DMS 273 (cell line): ENCODE results near the gene TTLL3.
A peak's percentile ranks its signal among the peaks of the same experiment; 100 is the strongest.

ENCODE experiments used
- DNase-seq: peaks from one replicate; lab custom pipeline; 2025; ENCODE audit not compliant: unreplicated experiment; lab: John Stamatoyannopoulos, UW

Gene TTLL3

GRCh38 chr3:9806688-9807589, 3.1 kb upstream of the TTLL3 start:
- DNase-seq: peak; percentile 86

DNA sequence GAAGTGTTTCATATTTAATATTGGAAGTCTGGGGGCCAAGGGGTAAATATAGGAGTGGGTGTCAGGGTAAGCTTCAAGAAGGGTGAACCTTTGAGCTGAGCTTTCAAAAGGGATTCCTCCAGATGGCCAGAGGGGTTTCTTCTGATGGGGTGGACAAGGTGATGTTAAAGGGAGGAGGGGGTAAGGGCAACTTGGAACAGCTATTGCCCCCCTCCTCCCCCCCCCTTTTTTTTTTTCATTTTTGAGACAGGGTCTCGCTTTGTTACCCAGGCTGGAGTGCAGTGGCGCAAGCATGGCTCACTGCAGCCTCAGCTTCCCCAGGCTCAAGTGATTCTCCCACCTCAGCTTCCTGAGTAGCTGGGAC, 2.1 kb upstream of the TTLL3 start:
- DNase-seq: no peak

- DNase-seq: peak; percentile 74
Measured at GRCh38 chr3:9808345-9809037, 1.6 kb upstream of the TTLL3 start.

- DNase-seq: peak; percentile 69
Measured at GRCh38 chr3:9809239-9809614, 835 bp upstream of the TTLL3 start.

- DNase-seq: no peak
Measured at GRCh38 chr3:9810433-9810770, 340 bp downstream of the TTLL3 start.

- no peak for DNase-seq
Measured at GRCh38 chr3:9810846-9811245, 784 bp downstream of the TTLL3 start.

- no peak for DNase-seq
Measured at GRCh38 chr3:9812870-9813483, 2.9 kb downstream of the TTLL3 start.

DNA sequence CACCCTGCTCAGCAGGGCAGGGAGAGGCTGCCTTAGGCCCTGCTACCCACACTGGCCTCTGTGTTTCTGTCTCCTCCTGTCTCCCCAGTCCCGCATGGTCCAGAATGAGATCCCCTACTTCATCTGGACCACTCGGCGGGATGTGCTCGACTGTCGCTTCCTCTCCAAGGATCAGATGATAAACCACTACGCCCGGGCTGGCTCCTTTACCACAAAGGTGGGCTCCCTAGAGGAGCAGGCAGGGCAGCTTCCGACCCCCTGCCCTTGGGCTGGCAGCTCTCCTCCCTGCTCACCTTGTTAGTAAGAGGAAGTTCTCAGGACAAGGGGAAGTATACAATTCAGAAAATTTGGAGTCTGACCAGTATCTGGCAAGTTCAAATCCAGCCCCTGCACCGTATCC, 5.9 kb downstream of the TTLL3 start:
- DNase-seq: no peak

- DNase-seq: no peak
Measured at GRCh38 chr3:9817436-9817835, 7.4 kb downstream of the TTLL3 start.

DNA sequence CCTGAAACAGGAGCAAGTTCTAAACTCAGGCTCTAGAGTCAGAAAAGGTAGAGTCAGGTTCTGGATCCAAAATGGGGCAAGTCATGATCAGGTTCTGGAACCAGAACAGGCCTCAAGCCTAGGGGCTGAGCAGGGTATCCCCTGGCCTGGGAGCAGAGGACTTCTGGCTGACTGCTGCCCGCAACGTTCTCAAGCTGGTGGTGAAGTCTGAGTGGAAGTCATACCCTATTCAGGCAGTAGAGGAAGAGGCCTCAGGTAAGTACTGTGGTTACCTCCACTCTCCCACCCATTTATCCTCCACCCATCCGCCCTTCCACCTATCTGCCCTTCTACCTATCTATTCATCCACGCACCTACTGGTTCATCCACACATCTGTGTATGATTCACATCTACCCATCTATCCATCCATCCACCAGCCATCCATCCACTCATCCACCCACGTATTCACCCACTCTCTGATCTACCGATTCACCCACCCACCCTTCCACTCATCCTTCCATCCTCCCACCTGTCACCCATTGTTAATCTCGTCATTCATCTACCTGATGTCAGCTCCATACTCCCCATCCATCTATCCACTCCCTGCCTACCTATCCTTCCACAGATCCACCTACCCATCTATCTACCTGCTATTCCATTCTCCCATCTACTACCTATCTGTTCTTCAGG, 8.7 kb downstream of the TTLL3 start:
- no peak for DNase-seq

- no peak for DNase-seq
Measured at GRCh38 chr3:9820543-9820942, 10.5 kb downstream of the TTLL3 start.

DNA sequence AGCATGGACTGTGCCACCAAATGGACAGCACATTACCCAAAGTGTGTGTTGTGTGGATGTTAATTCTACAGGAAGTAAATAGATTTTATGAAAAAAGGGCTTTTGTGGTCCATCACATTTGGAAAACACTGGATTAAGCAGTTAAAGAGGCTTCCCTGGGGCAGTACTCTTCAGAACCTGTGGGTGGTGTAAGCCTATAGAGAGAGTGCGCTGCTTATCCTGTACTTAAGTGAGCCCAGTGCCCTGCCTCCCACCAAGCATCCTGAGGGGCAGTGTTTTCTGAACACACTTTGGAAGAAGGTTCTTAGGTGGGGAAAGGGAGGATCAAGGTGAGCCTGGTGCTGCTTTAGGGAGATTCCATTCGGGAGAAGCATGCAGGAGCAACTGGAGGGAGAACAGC, 10.9 kb downstream of the TTLL3 start:
- peak; percentile 50 for DNase-seq

DNA sequence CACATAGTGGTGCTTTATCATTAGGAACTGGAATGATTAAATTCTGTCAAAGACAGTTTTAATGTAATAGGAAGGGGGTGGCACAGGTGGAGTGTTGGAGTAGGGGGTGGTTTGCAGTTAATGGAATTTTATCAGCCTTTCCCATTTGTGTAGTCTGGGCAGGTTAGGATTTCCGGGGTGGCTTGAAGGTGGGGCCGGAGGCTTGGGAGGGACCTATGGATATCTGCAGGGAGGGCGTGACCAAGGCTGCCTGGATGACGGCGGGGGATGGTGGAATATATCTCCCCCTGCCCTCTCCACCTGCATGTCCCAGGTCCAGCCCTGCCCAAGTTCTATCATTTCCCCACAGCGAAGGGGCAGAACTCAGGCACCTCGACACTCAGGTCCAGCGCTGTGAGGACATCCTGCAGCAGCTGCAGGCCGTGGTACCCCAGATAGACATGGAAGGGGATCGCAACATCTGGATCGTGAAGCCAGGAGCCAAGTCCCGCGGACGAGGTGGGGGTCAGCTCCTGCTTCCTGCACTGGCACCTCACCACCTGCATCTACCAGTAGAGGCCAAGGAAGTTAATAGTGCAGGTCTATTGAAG, 15.5 kb downstream of the TTLL3 start:
- no peak for DNase-seq

- DNase-seq: peak; percentile 60
Measured at GRCh38 chr3:9826815-9827573, 16.9 kb downstream of the TTLL3 start.

GRCh38 chr3:9828801-9829755, 19.0 kb downstream of the TTLL3 start:
- DNase-seq: no peak

- no peak for DNase-seq
Measured at GRCh38 chr3:9831253-9831652, 21.2 kb downstream of the TTLL3 start.

DNA sequence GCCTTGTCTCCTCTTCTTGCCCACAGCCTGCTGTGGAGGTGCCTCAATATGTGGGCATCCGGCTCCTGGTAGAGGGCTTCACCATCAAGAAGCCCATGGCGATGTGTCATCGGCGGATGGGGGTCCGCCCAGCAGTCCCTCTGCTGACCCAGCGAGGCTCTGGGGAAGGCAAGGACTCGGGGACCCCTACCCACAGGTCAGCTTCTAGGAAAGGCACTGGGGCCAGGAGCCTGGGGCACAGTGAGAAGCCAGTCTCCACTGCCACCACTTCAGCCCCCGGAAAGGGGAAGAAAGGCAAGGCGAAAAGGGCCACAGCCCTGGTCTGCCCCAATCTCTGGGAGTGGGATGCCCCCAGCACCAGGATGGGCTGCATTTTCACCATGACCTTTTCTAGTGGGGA, 23.0 kb downstream of the TTLL3 start:
- no peak for DNase-seq

DNA sequence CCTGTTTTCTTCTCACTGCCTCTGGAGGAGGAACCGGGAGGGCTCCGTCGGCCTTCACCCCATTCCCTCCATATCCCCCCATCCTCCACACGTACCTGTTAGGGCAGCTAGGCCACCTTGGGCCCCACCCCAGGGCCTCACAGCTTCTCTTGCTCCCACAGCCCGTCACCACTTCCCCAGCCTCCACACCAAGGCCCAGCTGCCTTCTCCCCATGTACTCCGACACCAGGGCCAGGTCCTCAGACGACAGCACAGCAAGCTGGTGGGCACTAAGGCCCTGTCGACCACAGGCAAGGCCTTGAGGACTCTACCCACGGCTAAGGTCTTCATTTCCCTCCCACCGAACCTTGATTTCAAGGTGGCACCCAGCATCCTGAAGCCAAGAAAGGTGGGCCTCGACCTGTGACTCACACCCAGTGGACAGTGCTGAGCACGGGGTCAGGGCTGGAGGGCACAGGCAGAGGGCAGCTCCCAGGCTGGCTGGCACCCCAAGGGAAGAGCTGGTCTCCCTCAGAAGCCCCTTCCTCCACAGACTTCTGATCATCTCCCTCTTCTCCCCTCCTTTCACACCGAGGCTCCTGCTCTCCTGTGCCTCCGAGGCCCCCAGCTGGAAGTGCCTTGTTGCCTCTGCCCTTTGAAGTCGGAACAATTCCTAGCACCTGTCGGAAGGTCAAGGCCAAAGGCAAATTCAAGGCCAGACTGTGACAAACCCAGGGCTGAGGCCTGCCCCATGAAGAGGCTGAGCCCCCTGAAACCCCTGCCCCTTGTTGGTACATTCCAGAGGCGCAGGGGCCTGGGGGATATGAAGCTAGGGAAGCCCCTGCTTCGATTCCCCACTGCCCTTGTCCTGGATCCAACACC, 24.7 kb downstream of the TTLL3 start:
- no peak for DNase-seq
